ENCODE results near the gene TNNT2.

TNNT2 gene

DNA sequence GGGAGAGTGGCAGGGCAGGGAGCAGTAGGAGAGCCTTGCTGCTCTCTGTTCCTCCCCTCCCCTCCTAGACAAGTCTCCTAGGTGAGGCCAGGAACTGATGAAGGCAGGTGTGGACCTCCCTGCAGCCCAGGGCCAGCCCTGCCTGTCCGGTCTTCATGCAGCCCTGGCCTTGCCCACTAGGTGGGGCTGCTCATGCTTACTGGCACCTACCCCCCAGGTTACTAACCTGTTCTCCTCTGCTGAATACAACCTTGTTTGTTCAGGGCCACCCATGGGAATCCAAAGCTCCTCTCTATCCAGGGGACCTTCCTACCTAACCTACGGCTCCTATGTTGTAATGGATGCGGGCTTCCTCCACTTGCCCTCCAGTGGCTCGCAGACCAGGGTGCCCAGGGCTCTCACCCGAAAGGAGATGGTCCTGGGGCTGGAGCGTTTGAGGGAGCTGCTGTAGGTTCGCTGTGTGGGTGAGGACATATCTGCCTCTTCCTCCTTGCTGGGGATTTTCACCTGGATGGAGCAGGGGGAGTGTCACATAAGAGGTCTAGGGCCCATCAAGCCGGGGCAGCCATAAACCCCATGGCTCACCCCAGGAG is 7.9 kb upstream of the TNNT2 start:
- TF ChIP-seq, protein P1, sequence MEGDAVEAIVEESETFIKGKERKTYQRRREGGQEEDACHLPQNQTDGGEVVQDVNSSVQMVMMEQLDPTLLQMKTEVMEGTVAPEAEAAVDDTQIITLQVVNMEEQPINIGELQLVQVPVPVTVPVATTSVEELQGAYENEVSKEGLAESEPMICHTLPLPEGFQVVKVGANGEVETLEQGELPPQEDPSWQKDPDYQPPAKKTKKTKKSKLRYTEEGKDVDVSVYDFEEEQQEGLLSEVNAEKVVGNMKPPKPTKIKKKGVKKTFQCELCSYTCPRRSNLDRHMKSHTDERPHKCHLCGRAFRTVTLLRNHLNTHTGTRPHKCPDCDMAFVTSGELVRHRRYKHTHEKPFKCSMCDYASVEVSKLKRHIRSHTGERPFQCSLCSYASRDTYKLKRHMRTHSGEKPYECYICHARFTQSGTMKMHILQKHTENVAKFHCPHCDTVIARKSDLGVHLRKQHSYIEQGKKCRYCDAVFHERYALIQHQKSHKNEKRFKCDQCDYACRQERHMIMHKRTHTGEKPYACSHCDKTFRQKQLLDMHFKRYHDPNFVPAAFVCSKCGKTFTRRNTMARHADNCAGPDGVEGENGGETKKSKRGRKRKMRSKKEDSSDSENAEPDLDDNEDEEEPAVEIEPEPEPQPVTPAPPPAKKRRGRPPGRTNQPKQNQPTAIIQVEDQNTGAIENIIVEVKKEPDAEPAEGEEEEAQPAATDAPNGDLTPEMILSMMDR (IDR thresholded peaks at IDR 0.05; ENCODE audit: insufficient read depth, missing control alignments): peak; percentile 68
- no peak for FAIRE-seq
- DNase-seq (ENCODE audit: insufficient read length, low spot score): peak; percentile 86

DNA sequence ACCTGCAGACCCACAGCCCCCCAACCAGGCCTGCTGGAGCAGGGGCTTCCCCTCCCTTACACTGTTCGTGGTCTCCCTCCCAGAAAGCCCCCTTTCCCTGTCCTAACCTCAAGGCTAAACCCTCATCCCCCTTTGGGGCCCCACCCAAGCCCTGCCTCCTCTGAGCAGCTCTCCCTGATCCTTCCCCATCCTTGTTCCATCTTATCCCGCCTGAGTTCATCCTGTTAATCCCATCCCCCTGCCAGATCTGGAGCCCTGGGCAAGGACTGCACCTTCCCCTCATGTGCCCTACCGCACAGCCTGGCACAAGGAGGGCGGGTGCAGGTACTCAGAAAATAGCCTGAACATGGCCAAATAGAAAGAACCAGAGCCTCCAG is 6.9 kb upstream of the TNNT2 start:
- TF ChIP-seq, protein P1 (IDR thresholded peaks at IDR 0.05; ENCODE audit: insufficient read depth, missing control alignments): no peak
- DNase-seq (ENCODE audit: insufficient read length, low spot score): no peak
- no peak for FAIRE-seq

DNA sequence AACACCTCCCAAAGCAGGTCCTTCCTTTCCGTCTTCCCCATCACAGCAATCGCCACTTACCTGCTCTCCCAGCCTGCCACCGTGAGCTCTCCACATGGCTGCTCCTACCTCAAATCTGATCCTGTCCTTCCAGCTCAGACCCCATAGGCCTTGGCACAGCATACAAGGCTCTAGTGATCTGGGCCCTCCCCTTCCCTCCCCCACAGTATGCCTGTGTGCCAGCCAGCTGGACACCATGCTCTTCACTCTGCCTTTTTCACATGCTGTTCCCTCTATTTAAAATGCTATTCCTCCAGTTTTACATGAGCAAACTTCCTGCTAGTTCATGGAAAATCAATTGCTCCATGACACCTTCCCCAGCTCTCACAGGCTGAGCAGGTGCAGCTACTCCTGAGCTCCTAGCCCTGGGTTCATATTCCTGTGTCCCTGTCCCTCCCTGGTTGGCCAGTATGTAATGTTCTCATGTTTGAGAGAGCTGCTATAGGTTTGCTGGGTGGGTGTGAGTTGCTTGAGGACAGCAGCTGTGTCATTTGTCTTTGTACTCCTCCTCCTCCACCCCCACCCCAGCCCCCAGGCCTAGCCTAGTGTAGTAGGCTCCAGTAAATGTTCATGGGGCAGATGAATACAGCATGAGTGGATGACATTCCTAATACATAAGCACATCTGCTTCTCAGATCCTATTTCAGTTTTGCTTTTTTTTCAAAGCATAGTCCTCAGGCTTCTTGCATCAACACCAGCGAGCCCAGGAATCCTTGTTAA is 6.3 kb upstream of the TNNT2 start:
- DNase-seq (ENCODE audit: insufficient read length, low spot score): no peak
- no peak for FAIRE-seq
- TF ChIP-seq, protein P1 (IDR thresholded peaks at IDR 0.05; ENCODE audit: insufficient read depth, missing control alignments): no peak

DNA sequence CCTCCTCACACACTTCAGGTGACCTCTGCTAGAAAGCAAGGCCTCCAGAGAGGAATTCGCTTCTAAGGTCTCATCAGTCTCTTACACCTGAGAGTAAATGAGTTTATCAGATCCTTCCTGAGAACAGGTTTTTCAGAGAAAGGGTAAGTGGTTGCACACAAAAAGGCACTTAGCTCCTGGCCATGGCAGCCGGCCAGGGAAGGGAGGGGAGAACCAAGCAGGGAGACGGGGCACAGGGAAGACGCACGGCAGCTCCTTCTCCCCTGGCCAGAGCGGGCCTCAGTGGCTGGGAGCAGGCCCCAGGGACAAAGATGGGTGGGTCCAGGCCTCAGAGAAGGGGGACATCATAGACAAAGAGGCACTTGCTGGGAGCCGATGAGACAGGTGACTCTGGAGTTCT is 3.6 kb upstream of the TNNT2 start:
- DNase-seq (ENCODE audit: insufficient read length, low spot score): no peak
- FAIRE-seq: no peak
- TF ChIP-seq, protein P1 (IDR thresholded peaks at IDR 0.05; ENCODE audit: insufficient read depth, missing control alignments): no peak

DNA sequence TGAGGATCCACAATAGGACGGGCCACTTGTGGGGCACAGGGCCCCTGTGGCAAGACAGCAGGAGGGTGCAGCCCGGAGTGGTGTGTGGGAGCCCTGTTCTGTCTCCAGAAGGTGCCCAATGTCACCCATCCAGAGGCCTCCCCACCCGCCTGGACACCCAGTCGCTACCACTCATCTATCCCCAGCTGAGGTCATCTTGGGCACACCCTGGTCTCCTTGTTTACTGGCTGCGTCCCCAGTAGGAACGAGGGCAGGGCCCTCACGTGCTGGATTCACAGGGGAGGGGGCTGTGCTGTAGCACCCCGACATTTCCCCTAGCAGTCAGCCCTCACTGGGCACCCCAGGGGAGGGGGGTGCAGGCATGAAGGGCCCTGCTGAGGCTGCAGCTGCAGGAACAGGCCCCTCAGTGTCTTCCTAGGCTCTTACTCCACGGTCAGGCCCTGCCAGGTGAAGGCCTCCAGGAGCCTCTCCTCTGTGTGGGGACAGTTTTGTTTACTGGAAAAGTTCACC is 2.3 kb upstream of the TNNT2 start:
- DNase-seq (ENCODE audit: insufficient read length, low spot score) (no peak), FAIRE-seq (no peak)
- TF ChIP-seq, protein P1 (IDR thresholded peaks at IDR 0.05; ENCODE audit: insufficient read depth, missing control alignments): no peak

DNA sequence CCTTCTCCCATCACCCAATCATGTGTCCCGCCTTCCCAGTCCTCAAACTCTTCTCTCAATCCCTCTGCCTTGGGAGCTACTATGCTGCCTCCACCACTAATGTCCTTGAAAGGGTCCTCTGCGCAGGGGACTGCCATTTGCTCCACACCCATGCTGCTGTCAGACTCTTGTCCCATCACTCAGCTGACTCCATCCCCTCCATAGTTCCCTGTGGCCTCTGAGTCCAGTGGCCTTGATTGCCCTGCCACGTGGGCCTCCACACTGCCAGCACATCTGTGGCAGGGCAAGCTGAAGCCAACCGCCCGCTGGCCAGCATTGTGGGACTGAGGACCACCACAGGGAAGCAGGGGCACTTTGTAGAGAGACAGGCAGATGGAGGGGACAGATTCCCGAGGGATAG is 1.3 kb upstream of the TNNT2 start:
- no peak for FAIRE-seq
- no peak for DNase-seq (ENCODE audit: insufficient read length, low spot score)
- TF ChIP-seq, protein P1 (IDR thresholded peaks at IDR 0.05; ENCODE audit: insufficient read depth, missing control alignments): no peak
